GM21717 (cell line): ENCODE measurements around the gene TSPAN13.

Experiments
- ATAC-seq: cut with Tn5 transposase; IDR thresholded peaks from one replicate; pipeline ENCODE4 v1.9.1; 2021; ENCODE audit warnings: mild to moderate bottlenecking, moderate library complexity; ENCODE audit not compliant: unreplicated experiment

TSPAN13 gene

DNA sequence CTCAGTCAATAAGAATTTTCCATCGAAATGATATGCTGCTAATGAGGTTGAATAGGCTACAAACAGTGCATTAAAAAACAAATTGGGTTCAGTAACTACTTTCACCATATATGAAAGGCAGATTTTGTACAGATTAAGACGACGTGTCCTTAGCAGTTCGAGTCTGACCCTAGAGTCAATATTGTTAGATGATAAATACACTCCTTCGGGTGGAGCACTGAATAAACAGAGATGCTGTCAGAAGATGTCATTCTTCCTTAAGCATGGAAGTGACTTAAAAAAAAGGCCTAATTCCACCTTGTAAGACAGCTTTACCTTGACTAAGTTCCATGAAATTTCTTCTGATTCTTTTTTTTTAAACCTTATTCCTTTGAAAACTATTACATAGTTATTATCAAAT is 57.0 kb downstream of the TSPAN13 start:
- ATAC-seq = no peak

GRCh38 chr7:16811551-16811950 is 58.0 kb downstream of the TSPAN13 start:
- no peak for ATAC-seq

- ATAC-seq = no peak
Observed at GRCh38 chr7:16812542-16813231, 59.1 kb downstream of the TSPAN13 start.

GRCh38 chr7:16813232-16813616 is 59.7 kb downstream of the TSPAN13 start:
- ATAC-seq = no peak

DNA sequence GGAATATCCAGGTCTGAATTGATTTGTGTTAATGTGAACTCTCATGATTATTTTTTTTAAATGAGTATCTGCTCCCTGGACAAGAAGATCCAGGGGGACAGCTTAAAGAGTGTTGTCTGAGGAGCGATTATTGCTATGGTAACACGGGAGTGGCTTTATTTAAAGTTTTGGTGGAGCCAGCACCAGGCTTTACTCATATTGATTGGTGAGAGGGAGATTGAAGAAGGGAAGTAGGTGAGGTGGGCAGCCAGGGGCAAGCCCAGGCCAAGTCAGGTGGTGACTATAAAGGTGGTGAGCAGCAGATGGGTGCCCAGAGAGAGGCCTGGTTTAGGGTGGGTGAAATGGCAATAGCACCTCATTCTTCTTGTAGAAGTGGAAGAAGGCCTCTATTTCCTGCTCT is 61.4 kb downstream of the TSPAN13 start:
- no peak for ATAC-seq

- ATAC-seq = no peak
Observed at GRCh38 chr7:16816824-16817223, 63.3 kb downstream of the TSPAN13 start.

DNA sequence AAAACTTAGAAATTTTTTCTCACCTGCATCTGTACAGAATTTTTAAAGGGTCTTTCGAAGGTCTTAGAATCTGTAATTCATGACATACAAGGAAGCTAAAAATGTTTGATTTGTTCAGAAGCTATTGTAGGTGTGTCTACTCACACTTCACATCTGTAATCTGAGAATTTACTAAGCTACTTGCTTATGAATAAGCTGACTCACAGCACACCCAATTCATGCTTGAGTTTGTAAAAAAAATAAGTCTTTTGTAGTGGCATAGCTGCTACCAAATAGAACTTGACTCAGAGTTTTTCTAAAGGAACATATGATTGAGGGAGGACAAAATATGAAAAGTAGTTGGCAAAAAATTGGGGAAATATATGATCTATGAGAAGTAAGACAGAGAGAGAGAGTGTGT is 64.0 kb downstream of the TSPAN13 start:
- no peak for ATAC-seq

GRCh38 chr7:16818732-16819131 is 65.2 kb downstream of the TSPAN13 start:
- ATAC-seq = no peak

GRCh38 chr7:16822029-16822428 is 68.5 kb downstream of the TSPAN13 start:
- ATAC-seq = no peak

GRCh38 chr7:16826060-16826459 is 72.5 kb downstream of the TSPAN13 start:
- no peak for ATAC-seq

DNA sequence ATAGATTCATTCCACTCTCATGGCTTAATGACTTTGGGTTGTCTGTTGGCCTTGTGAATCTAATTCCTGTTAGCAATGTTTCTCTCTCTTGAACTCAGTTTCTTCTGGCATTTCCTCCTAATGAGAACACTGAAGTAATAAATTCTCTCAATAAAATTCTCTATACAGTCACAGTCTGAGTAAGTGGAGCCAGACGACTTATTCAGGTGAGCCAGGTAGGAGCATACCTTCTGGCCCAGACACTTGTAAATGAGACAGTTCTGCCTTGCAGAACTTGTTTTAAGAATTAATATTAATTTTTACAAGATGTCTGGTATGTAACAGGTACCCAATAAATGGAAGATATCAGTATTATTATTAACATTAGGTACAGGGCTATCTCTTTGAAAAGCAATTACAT is 79.8 kb downstream of the TSPAN13 start:
- ATAC-seq = no peak
